K562 (cell line): ENCODE data around the gene CDH16. TPM values are rescaled to one million over a fixed set of nuclear protein-coding genes. Genes with fewer than 3 reads are reported as not detected.

Source experiments
- ATAC-seq: fragments of 200-7000 bp; cut with Tn5 transposase; 3 replicates; pipeline ENCODE4 v1.9.1; 2020; ENCODE audit warnings: moderate library complexity
- BruUV-seq: library from RNA; stranded (reverse); fragments of 400-500 nt; replicated peaks from 2 replicates; lab custom pipeline; 2021; lab: Mats Ljungman, UMichigan
- CTCF ChIA-PET: fragments of 300-600 bp; formaldehyde crosslinking; extraction: SDS; loops from one replicate; lab custom pipeline; 2021; ENCODE audit warnings: low intra/inter-chr PET ratio; lab: Yijun Ruan, JAX
- POLR2A ChIA-PET: fragments of 300-600, 350-650 bp; sonication (Branson Sonifier 250); formaldehyde crosslinking; extraction: SDS; loops from one replicate; lab custom pipeline; 2021; ENCODE audit warnings: antibody characterized with exemption, inconsistent platforms; lab: Yijun Ruan, JAX
- DNase-seq, 4 experiments: peaks; one replicate each; pipeline versions ENCODE4 v3.0.0 to v3.0.0-alpha.2; 2011 to 2018; ENCODE audit warnings: low spot score in 3 of 4, mixed read lengths in 3 of 4; ENCODE audit errors: extremely low read depth in 1 of 4
- FAIRE-seq: peaks from 2 replicates; lab custom pipeline; 2011; peaks lifted over from hg19 to GRCh38; lab: Jason Lieb, UNC
- H2AFZ ChIP-seq: 2 replicates; pipeline ENCODE4 v1.6.0; 2011; ENCODE audit warnings: low read depth, low read length, control low read depth, inconsistent platforms
- H3K27ac ChIP-seq: fragments of 200-600 bp; 3 replicates; pipeline ENCODE4 v1.8.0; 2011; ENCODE audit warnings: low read depth, mild to moderate bottlenecking, control low read depth, inconsistent platforms, low read length, moderate library complexity, mixed read lengths; ENCODE audit errors: extremely low read depth
- H3K27me3 ChIP-seq, 2 experiments: fragments of 300-600 bp in 1 of 2; 2 replicates in 1 of 2; 3 replicates in 1 of 2; pipeline versions ENCODE4 v1.6.0 to v1.8.0; 2011; ENCODE audit warnings: inconsistent platforms in 2 of 2, low read length in 2 of 2, mild to moderate bottlenecking in 1 of 2, mixed read lengths in 1 of 2, moderate library complexity in 1 of 2; ENCODE audit not compliant: control insufficient read depth in 2 of 2, insufficient read depth in 2 of 2
- H3K36me3 ChIP-seq: fragments of 300-600 bp; 3 replicates; pipeline ENCODE4 v1.8.0; 2011; ENCODE audit warnings: mild to moderate bottlenecking, low read length, inconsistent platforms; ENCODE audit not compliant: control insufficient read depth, insufficient read depth
- H3K4me1 ChIP-seq, 2 experiments: fragments of 200-600 bp in 1 of 2; replicated peaks in 1 of 2; 2 replicates in 1 of 2; 3 replicates in 1 of 2; pipeline versions ENCODE4 v1.5.1 to v1.8.0; 2011; ENCODE audit warnings: inconsistent platforms in 2 of 2, low read length in 2 of 2, mild to moderate bottlenecking in 1 of 2, mixed read lengths in 1 of 2, moderate library complexity in 1 of 2; ENCODE audit not compliant: control insufficient read depth in 2 of 2, insufficient read depth in 2 of 2
- H3K4me2 ChIP-seq: 2 replicates; pipeline ENCODE4 v1.6.1; 2011; ENCODE audit warnings: low read length, control low read depth, inconsistent platforms, mixed read lengths; ENCODE audit not compliant: insufficient read depth
- H3K4me3 ChIP-seq: fragments of 200-600 bp; sonication (generic), shearing (Covaris generic); 2 replicates; pipeline ENCODE4 v1.5.1; 2016; ENCODE audit warnings: control low read depth, inconsistent platforms
- H3K79me2 ChIP-seq: fragments of 200-600 bp; 3 replicates; pipeline ENCODE4 v1.8.0; 2011; ENCODE audit warnings: low read length, inconsistent platforms; ENCODE audit not compliant: control insufficient read depth, insufficient read depth
- H3K9ac ChIP-seq, 2 experiments: 2 replicates each; pipeline versions ENCODE4 v1.6.0 to v1.6.1; 2011; ENCODE audit warnings: low read depth in 2 of 2, low read length in 2 of 2, control low read depth in 1 of 2, inconsistent platforms in 1 of 2, mild to moderate bottlenecking in 1 of 2, mixed read lengths in 1 of 2; ENCODE audit not compliant: insufficient read depth in 1 of 2
- H3K9me1 ChIP-seq: one replicate; pipeline ENCODE4 v1.6.0; 2011; ENCODE audit warnings: inconsistent platforms, mild to moderate bottlenecking, low read length, moderate library complexity; ENCODE audit not compliant: control insufficient read depth, insufficient read depth
- H3K9me3 ChIP-seq: replicated peaks from 2 replicates; pipeline ENCODE4 v1.5.1; 2011; ENCODE audit warnings: low read depth, low read length, inconsistent platforms; ENCODE audit not compliant: control insufficient read depth, insufficient read depth
- H4K20me1 ChIP-seq: replicated peaks from 2 replicates; pipeline ENCODE4 v1.6.1; 2011; ENCODE audit warnings: low read length, inconsistent platforms, mixed read lengths; ENCODE audit not compliant: control insufficient read depth, insufficient read depth
- CBFA2T2 ChIP-seq: fragments of 450-650 bp; conservative IDR thresholded peaks from 2 replicates; pipeline ENCODE4 v1.6.1; 2017; ENCODE audit warnings: mild to moderate bottlenecking
- NFIC ChIP-seq: fragments of 450-650 bp; IDR thresholded peaks from 2 replicates; pipeline ENCODE4 v1.6.1; 2017; ENCODE audit warnings: mild to moderate bottlenecking, inconsistent platforms
- NR2C1 ChIP-seq, 2 experiments: fragments of 450-650 bp; IDR thresholded peaks; 2 replicates each; pipeline ENCODE4 v1.6.1; 2017; ENCODE audit warnings: mild to moderate bottlenecking in 2 of 2, antibody characterized with exemption in 1 of 2, inconsistent platforms in 1 of 2, missing compliant biosample characterization in 1 of 2, missing genetic modification characterization in 1 of 2
- REST ChIP-seq, 2 experiments: fragments of 450-650 bp; formaldehyde crosslinking in 1 of 2; IDR thresholded peaks; 2 replicates each; pipeline versions ENCODE4 v1.4.0 to v1.6.1; 2014 to 2020; ENCODE audit warnings: mild to moderate bottlenecking in 2 of 2, borderline replicate concordance in 1 of 2, low read depth in 1 of 2
- SMARCA4 ChIP-seq: fragments of 450-650 bp; IDR thresholded peaks from 2 replicates; pipeline ENCODE4 v1.6.1; 2016
- SMC3 ChIP-seq: conservative IDR thresholded peaks from 2 replicates; pipeline ENCODE4 v1.6.1; 2011; ENCODE audit warnings: low read depth, low read length, improper control_type of control experiment; ENCODE audit not compliant: insufficient read depth
- STAG1 ChIP-seq: sonication (generic); formaldehyde crosslinking; IDR thresholded peaks from 2 replicates; pipeline ENCODE4 v1.5.0; 2020; ENCODE audit warnings: missing genetic modification reagents, borderline replicate concordance
- TCF3 ChIP-seq: sonication (generic); formaldehyde crosslinking; IDR thresholded peaks from 2 replicates; pipeline ENCODE4 v1.4.0; 2020; ENCODE audit warnings: mild to moderate bottlenecking, missing genetic modification reagents
- ZNF384 ChIP-seq: IDR thresholded peaks from 2 replicates; pipeline ENCODE4 v1.6.1; 2012; ENCODE audit warnings: low read depth, low read length, improper control_type of control experiment
- WGBS: fragments of 100-300 bp; shearing (Covaris generic); methylation state at CpG from one replicate; pipeline ENCODE4 v1.1.6; 2016; ENCODE audit warnings: low coverage, mixed read lengths; ENCODE audit not compliant: insufficient coverage; ENCODE audit errors: missing lambda C conversion rate; 5-methylcytosine and 5-hydroxymethylcytosine counted together
- in situ Hi-C: fragments of 300-500 bp; cut with MboI; formaldehyde crosslinking; loops from 4 replicates; pipeline ENCODE4 v1.15.0; 2018; ENCODE audit warnings: inconsistent platforms, mixed read lengths
- intact Hi-C: fragments of 100-400 bp; cut with micrococcal nuclease; formaldehyde crosslinking; loops from 2 replicates; pipeline ENCODE4 v1.14.2; 2022
- polyA plus RNA-seq, 8 experiments: library from polyadenylated mRNA; depleted of rRNA in 4 of 8; stranded (reverse) in 5 of 8; unstranded in 3 of 8; fragments of >200 nt; fragmentation: Nextera tagmentation in 2 of 8; fragmentation: Illumina TruSeq in 1 of 8; extraction: Ambion mirVana in 2 of 8; extraction: Trizol in 1 of 8; gene quantifications; 2 replicates each; pipeline versions ENCODE4 v1.2.1 to v1.2.3, GENCODE V29; 2011 to 2014; ENCODE audit warnings: inconsistent platforms in 1 of 8, missing spikeins in 1 of 8
- total RNA-seq, 7 experiments: library from RNA; depleted of rRNA in 6 of 7; stranded (reverse); fragments of >200 nt in 6 of 7; fragmentation: Illumina TruSeq in 2 of 7; extraction: Trizol in 2 of 7; gene quantifications; 2 replicates each; pipeline versions ENCODE4 v1.2.1 to v1.2.3, GENCODE V29; 2011 to 2021; ENCODE audit warnings: low replicate concordance in 1 of 7
- TF ChIP-seq, protein P1 (sequence below): sonication (generic); IDR thresholded peaks from 2 replicates; pipeline ENCODE4 v1.6.1; 2016

The CDH16 gene
- total and polyA plus RNA-seq, 9 of the 15 experiments (the other 6 are each of a cell fraction or from before 2014, with no cell fraction given), result not detected

- TF ChIP-seq, protein P1, sequence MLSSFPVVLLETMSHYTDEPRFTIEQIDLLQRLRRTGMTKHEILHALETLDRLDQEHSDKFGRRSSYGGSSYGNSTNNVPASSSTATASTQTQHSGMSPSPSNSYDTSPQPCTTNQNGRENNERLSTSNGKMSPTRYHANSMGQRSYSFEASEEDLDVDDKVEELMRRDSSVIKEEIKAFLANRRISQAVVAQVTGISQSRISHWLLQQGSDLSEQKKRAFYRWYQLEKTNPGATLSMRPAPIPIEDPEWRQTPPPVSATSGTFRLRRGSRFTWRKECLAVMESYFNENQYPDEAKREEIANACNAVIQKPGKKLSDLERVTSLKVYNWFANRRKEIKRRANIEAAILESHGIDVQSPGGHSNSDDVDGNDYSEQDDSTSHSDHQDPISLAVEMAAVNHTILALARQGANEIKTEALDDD, result 0 out of 2 replicates have a peak, but pooled peaks have one; percentile 47
- TF ChIP-seq CBFA2T2 (peak; percentile 63), NR2C1 (IDR thresholded peaks at IDR 0.05) (no peak), NR2C1 (tag; IDR thresholded peaks at IDR 0.05) (no peak), NFIC (peak; percentile 91), TCF3 (CRISPR knock-in tag) (peak; percentile 24; the same call in 1 of the 2 replicates), SMARCA4 (peak; percentile 22; the same call in 1 of the 2 replicates)
Observed at GRCh38 chr16:66930189-66930588, 11.5 kb upstream of the CDH16 start (continued).

DNA sequence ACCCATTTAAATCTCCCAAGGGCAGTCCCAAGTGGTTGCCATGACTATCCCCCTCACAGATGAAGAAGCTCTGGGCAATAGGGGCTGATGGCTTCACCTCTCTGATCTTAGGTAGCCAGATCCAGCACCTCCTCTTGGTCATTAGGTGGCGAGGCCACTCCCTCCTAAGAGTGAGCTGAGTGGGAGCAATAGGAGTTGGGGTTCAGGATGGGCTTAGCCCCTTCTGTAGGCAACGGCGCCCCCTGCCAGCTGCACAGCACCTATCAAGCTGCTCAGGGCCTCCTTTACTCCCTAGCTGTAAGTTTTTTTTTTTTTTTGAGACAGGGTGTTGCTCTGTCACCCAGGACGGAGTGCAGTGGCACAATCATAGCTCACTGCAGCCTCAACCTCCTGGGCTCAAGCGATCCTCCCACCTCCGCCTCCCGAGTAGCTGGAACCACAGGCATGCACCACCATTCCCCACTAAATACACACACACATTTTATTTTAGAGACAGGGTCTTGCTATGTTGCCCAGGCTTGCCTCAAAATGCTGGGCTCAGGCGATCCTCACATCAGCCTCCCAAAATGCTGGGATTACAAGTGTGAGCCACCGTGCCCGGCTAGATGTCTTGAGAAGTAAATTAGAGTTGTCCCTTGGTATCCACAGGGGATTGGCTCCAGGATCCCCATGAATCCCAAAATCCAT lies 10.2 kb upstream of the CDH16 start:
- Histone ChIP-seq H3K4me2 (no peak overlapping the region), H3K9ac (no peak overlapping the region), H3K27ac (no peak overlapping the region), H2AFZ (no peak overlapping the region), H3K79me2 (peaks cover 14% of the 10 kb centered on the region), H3K4me3 (no peak overlapping the region), H3K27me3 (peaks cover 4 to 19% of the 10 kb centered on the region in 2 experiments; a peak in 2 of 5 replicates), H3K9me3 (no peaks in the 10 kb centered on the region), H3K4me1 (peaks cover 14 to 32% of the 10 kb centered on the region in 2 experiments), H4K20me1 (peaks cover 5% of the 10 kb centered on the region; the same call in 1 of the 2 replicates), H3K9me1 (peaks cover 4% of the 10 kb centered on the region), H3K36me3 (peaks cover 17% of the 10 kb centered on the region; the same call in 2 of the 3 replicates)
- CTCF ChIA-PET, result interaction anchor here (1.0 to 3.6 kb wide), 2 partner anchors 33 to 320 kb away, joined by 3 to 41 read pairs; no protein-coding TSS in a partner anchor
- in situ Hi-C loops, result no loop called here
- DNase-seq (peak; percentile 61 to 75 (median 65)), FAIRE-seq (no peak), ATAC-seq (peak; percentile 70)
- intact Hi-C loops, result loop anchor here (1.0 to 5.0 kb wide), 2 partner anchors 34 to 522 kb away; no protein-coding TSS in a partner anchor
- 42% methylated on average over 8 of the region's 10 CpGs for WGBS
- no TSS peak for BruUV-seq
- POLR2A ChIA-PET, result interaction anchor here (0.9 to 3.0 kb wide), 6 partner anchors 12 to 34 kb away, joined by 3 to 15 read pairs (median 4); no protein-coding TSS in a partner anchor
- TF ChIP-seq SMC3, result peak; percentile 77
- peak; percentile 54; the same call in 1 of the 2 replicates for TF ChIP-seq STAG1
- TF ChIP-seq REST (IDR thresholded peaks at IDR 0.05; ENCODE audit: borderline replicate concordance), result peak; percentile 82
- TF ChIP-seq REST (CRISPR knock-in tag; IDR thresholded peaks at IDR 0.05; ENCODE audit: low read depth), result no peak
- peak; percentile 93 for TF ChIP-seq ZNF384
